Retinal pigment epithelial cell (primary cell): Measurements from ENCODE around the gene C15orf62.

Source experiments
- DNase-seq: peaks from one replicate; pipeline ENCODE4 v3.0.0-alpha.2; 2010; ENCODE audit warnings: low read depth
- H3K4me3 ChIP-seq: 2 replicates; pipeline ENCODE4 v1.5.1; 2011; ENCODE audit warnings: mild to moderate bottlenecking, low read length, control low read depth, moderate library complexity
- CTCF ChIP-seq: conservative IDR thresholded peaks from 2 replicates; pipeline ENCODE4 v1.5.1; 2011; ENCODE audit warnings: low read depth, low read length, control low read depth, inconsistent platforms

C15orf62 gene

GRCh38 chr15:40785164-40785563 lies 15.4 kb downstream of the C15orf62 start:
- no peak for TF ChIP-seq CTCF
- DNase-seq = no peak
- no peak overlapping the region for H3K4me3 ChIP-seq

- no peak for TF ChIP-seq CTCF
- no peak for DNase-seq
Observed at GRCh38 chr15:40785814-40786213, 16.0 kb downstream of the C15orf62 start.

GRCh38 chr15:40787344-40787841 lies 17.6 kb downstream of the C15orf62 start:
- no peak overlapping the region for H3K4me3 ChIP-seq
- DNase-seq = no peak
- TF ChIP-seq CTCF = no peak

More at GRCh38 chr15:40785814-40786213, 16.0 kb downstream of the C15orf62 start:
- no peak overlapping the region for H3K4me3 ChIP-seq

GRCh38 chr15:40787991-40788390 lies 18.2 kb downstream of the C15orf62 start:
- no peak overlapping the region for H3K4me3 ChIP-seq
- TF ChIP-seq CTCF = no peak
- no peak for DNase-seq

GRCh38 chr15:40789119-40789518 lies 19.3 kb downstream of the C15orf62 start:
- H3K4me3 ChIP-seq = no peak overlapping the region
- TF ChIP-seq CTCF = no peak
- no peak for DNase-seq

GRCh38 chr15:40789999-40790398 lies 20.2 kb downstream of the C15orf62 start:
- no peak for TF ChIP-seq CTCF
- no peak for DNase-seq
- no peak overlapping the region for H3K4me3 ChIP-seq

- H3K4me3 ChIP-seq = no peak overlapping the region
- no peak for TF ChIP-seq CTCF
- no peak for DNase-seq
Observed at GRCh38 chr15:40790718-40791117, 20.9 kb downstream of the C15orf62 start.
